Hematopoietic multipotent progenitor cell treated with erythropoietin and hydrocortisone succinate and interleukin-3 and kit ligand, for 8 days (in vitro differentiated cells): Measurements from ENCODE around the gene CDC7.
A peak's percentile ranks its signal among the peaks of the same experiment; 100 is the strongest.

Experiments
- DNase-seq: peaks from one replicate; pipeline ENCODE4 v3.0.0-alpha.2; 2015

Gene CDC7

GRCh38 chr1:91549041-91549735 lies 48.5 kb downstream of the CDC7 start:
- no peak for DNase-seq

- DNase-seq: no peak
Observed at GRCh38 chr1:91550961-91551360, 50.3 kb downstream of the CDC7 start.

DNA sequence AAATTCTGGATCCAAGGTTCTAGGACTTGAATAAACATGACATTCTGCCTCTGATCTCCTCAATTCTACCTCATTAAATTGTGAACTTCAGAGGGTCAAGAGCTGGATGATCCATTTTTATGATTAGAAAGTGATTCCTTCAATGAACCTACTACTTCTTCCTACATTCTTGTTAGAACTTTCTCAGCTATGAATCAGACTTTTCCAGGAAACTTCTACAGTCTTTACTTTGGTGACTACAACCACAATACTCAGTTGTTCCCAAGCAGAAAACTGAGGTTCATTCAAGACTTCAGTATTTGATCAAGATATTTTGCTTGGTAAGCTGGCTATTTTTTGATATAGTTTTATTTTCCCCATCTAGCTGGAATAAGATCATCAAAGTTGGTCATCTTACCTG lies 51.4 kb downstream of the CDC7 start:
- no peak for DNase-seq

- no peak for DNase-seq
Observed at GRCh38 chr1:91552596-91552995, 51.9 kb downstream of the CDC7 start.

- DNase-seq: no peak
Observed at GRCh38 chr1:91553177-91553591, 52.5 kb downstream of the CDC7 start.

DNA sequence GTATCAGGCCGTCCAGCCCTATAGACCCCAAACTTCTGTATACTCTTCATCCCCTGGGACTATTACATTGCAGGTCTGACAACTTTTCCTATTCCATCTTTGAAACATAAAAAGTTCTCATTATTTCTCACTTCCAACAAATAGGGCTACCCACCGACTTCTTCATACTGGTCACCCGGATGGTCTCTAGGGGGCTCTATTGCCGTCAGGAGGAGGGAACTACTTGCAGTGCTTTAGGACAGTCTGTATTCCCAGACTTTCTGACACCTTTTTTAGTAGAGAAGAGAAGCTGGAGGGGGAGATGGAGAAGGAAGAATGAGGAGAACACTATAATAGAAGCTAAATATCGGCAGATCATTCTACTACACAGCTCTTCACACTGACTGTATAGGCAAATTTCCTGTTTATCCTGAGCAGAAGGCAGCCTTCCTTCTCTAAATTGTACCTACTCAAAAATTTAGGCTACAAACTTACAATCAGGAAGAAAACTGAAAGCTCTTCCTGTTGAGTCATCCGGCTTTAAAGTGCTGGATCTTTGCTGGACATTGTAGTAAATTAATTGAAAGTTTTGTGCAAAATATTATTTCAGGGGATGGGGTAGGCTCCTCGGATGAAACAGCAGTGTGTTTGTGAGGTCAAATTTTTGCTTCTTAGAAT lies 54.6 kb downstream of the CDC7 start:
- no peak for DNase-seq

- peak; percentile 23 for DNase-seq
Observed at GRCh38 chr1:91555821-91556531, 55.3 kb downstream of the CDC7 start.

- no peak for DNase-seq
Observed at GRCh38 chr1:91556556-91556955, 55.9 kb downstream of the CDC7 start.

- no peak for DNase-seq
Observed at GRCh38 chr1:91557039-91557690, 56.5 kb downstream of the CDC7 start.

- no peak for DNase-seq
Observed at GRCh38 chr1:91557826-91558225, 57.2 kb downstream of the CDC7 start.

GRCh38 chr1:91559046-91559750 lies 58.5 kb downstream of the CDC7 start:
- DNase-seq: no peak

DNA sequence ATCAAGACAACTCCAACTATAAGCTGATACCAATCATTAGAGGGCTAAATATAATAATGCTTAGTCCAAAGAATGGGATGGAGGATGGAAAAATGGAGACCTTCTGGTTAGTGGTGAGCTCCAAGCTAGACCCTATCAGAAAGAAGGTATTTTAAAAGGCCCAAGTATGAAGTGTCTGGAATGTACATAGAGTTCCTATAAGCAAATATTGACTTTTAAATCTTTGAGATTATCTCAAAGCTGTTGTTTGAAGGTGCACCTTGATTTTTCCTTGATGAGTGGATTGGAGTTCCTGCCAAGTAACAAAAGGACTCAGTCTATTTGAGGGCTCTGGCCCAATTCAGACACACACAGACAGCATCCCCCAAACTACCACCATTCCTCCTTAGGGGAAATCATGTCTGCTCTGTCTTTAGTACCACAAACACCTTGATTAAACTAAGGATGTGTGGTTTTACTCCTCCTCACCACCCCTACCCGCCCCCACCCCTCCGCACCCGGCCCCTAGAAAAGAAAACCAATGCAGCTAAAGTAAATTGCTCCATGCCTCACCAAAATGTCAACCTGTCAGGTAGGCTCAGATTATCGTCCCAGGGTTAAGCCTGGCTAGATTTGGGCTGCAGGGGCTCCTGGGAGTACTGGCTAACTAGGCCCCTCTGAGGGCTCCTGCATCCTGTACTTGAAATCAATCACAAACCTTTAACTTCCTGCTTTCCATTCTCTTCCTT lies 59.4 kb downstream of the CDC7 start:
- no peak for DNase-seq

- no peak for DNase-seq
Observed at GRCh38 chr1:91564888-91565701, 64.4 kb downstream of the CDC7 start.

GRCh38 chr1:91567583-91567982 lies 66.9 kb downstream of the CDC7 start:
- DNase-seq: no peak

DNA sequence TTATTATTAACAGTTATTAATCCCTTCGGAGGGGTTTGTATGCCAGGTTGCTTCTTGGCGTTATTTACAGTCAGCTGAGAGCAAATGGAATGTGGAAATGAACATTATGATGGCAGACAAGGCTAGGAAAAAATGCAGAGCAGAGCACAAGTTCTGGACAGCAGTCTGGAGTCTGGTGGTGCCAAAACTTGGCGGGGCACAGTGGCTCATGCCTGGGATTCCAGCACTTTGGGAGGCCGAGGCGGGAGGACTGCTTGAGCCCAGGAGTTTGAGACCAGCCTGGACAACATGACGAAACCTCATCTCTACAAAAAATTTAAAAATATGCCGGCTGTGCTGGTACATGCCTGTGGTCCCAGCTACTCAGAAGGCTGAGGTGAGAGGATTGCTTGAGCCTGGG lies 67.6 kb downstream of the CDC7 start:
- no peak for DNase-seq

GRCh38 chr1:91569411-91570119 lies 68.9 kb downstream of the CDC7 start:
- no peak for DNase-seq

GRCh38 chr1:91570120-91570448 lies 69.4 kb downstream of the CDC7 start:
- no peak for DNase-seq

DNA sequence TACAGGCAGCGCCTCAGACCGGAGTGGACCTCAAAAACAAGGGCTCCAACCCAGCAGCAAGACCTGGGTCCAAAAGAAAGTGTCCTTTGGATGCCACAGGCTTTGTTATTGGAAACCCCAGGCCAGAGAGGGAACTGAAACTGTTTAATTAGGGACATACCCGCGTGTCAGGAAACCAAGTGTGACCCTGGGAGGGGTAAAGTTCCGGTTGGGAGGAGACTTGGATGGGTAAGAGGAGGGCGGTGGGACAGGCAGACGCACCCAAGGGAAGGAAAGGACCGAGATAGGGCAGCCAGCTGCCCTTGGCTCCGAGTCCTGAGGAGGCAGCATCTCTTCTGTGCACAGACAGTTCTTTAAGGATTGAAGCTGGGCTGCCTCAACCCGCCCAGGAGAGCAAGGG lies 71.4 kb downstream of the CDC7 start:
- no peak for DNase-seq
